HepG2 (cell line): ENCODE measurements around the gene GPS1. TPM values are rescaled to one million over a fixed set of nuclear protein-coding genes. Genes with fewer than 3 reads are reported as not detected.
A peak's percentile ranks its signal among the peaks of the same experiment; 100 is the strongest.

Experiments used
- ARID2 ChIP-seq: sonication (generic); formaldehyde crosslinking; IDR thresholded peaks from 2 replicates; pipeline ENCODE4 v1.8.1; 2022; ENCODE audit warnings: mild to moderate bottlenecking, missing genetic modification reagents, borderline replicate concordance
- GABPA ChIP-seq, 2 experiments: IDR thresholded peaks; 2 replicates each; pipeline ENCODE4 v1.6.1; 2011 to 2016; ENCODE audit warnings: low read depth in 2 of 2, low read length in 1 of 2, missing biosample characterization in 1 of 2, missing genetic modification characterization in 1 of 2
- JUNB ChIP-seq: sonication (generic); formaldehyde crosslinking; IDR thresholded peaks from 2 replicates; pipeline ENCODE4 v1.8.0; 2022; ENCODE audit warnings: missing genetic modification reagents, mild to moderate bottlenecking, borderline replicate concordance
- NFE2L2 ChIP-seq: fragments of 150-350 bp; IDR thresholded peaks from 2 replicates; pipeline ENCODE4 v1.6.1; 2014; ENCODE audit warnings: low read length
- NR2C2 ChIP-seq: sonication (generic); formaldehyde crosslinking; IDR thresholded peaks from 2 replicates; pipeline ENCODE4 v1.4.0; 2020; ENCODE audit warnings: missing genetic modification reagents, mild to moderate bottlenecking, moderate library complexity, borderline replicate concordance
- POGZ ChIP-seq: sonication (generic); formaldehyde crosslinking; IDR thresholded peaks from 2 replicates; pipeline ENCODE4 v1.4.0; 2020; ENCODE audit warnings: mild to moderate bottlenecking, missing genetic modification reagents
- SIN3B ChIP-seq: fragments of 150-350 bp; IDR thresholded peaks from 2 replicates; pipeline ENCODE4 v1.6.1; 2014; ENCODE audit warnings: low read length
- ZNF629 ChIP-seq: sonication (generic); formaldehyde crosslinking; conservative IDR thresholded peaks from 2 replicates; pipeline ENCODE4 v1.5.0; 2020; ENCODE audit warnings: missing genetic modification reagents
- ZNF790 ChIP-seq: sonication (generic); formaldehyde crosslinking; IDR thresholded peaks from 2 replicates; pipeline ENCODE4 v1.8.0; 2022; ENCODE audit warnings: missing genetic modification reagents, mild to moderate bottlenecking, borderline replicate concordance
- polyA plus RNA-seq, 8 experiments: library from polyadenylated mRNA; depleted of rRNA in 3 of 8; stranded (reverse) in 7 of 8; unstranded in 1 of 8; fragments of >200 nt; fragmentation: Illumina TruSeq in 4 of 8; extraction: Trizol in 4 of 8; gene quantifications; 2 replicates each; pipeline versions ENCODE4 v1.2.1 to v1.2.3, GENCODE V29; 2011 to 2016; ENCODE audit warnings: low read depth in 4 of 8, missing spikeins in 1 of 8, mixed read lengths in 1 of 8; ENCODE audit not compliant: insufficient read depth in 1 of 8
- total RNA-seq, 5 experiments: library from RNA; depleted of rRNA; stranded (reverse); fragments of >200 nt; fragmentation: Illumina TruSeq; extraction: Trizol; gene quantifications; 2 replicates each; pipeline ENCODE4 v1.2.3, GENCODE V29; 2016; ENCODE audit warnings: low read depth in 1 of 5
- TF ChIP-seq, protein P1 (sequence below), 2 experiments: sonication (generic) in 1 of 2; formaldehyde crosslinking in 1 of 2; IDR thresholded peaks; 2 replicates each; pipeline versions ENCODE4 v1.4.0 to v1.6.1; 2018 to 2020; ENCODE audit warnings: missing genetic modification reagents in 2 of 2, borderline replicate concordance in 1 of 2, low read depth in 1 of 2, mild to moderate bottlenecking in 1 of 2, missing biosample characterization in 1 of 2
- TF ChIP-seq, protein P2 (sequence below): sonication (generic); formaldehyde crosslinking; IDR thresholded peaks from 2 replicates; pipeline ENCODE4 v1.4.0; 2020; ENCODE audit warnings: mild to moderate bottlenecking, missing genetic modification reagents
- TF ChIP-seq, protein P3 (sequence below): sonication (generic); formaldehyde crosslinking; IDR thresholded peaks from 2 replicates; pipeline ENCODE4 v1.5.0; 2020; ENCODE audit warnings: mild to moderate bottlenecking, missing genetic modification reagents
- TF ChIP-seq, protein P4 (sequence below): sonication (generic); formaldehyde crosslinking; IDR thresholded peaks from 2 replicates; pipeline ENCODE4 v1.4.0; 2020; ENCODE audit warnings: missing genetic modification reagents, borderline replicate concordance
- TF ChIP-seq, protein P5 (sequence below): sonication (generic); formaldehyde crosslinking; conservative IDR thresholded peaks from 2 replicates; pipeline ENCODE4 v1.8.0; 2022; ENCODE audit warnings: low read depth, missing genetic modification reagents

The GPS1 gene
- total and polyA plus RNA-seq, 2 of the 13 experiments (the other 11 are each of a cell fraction or from before 2014, with no cell fraction given) = 124 to 128 TPM

DNA sequence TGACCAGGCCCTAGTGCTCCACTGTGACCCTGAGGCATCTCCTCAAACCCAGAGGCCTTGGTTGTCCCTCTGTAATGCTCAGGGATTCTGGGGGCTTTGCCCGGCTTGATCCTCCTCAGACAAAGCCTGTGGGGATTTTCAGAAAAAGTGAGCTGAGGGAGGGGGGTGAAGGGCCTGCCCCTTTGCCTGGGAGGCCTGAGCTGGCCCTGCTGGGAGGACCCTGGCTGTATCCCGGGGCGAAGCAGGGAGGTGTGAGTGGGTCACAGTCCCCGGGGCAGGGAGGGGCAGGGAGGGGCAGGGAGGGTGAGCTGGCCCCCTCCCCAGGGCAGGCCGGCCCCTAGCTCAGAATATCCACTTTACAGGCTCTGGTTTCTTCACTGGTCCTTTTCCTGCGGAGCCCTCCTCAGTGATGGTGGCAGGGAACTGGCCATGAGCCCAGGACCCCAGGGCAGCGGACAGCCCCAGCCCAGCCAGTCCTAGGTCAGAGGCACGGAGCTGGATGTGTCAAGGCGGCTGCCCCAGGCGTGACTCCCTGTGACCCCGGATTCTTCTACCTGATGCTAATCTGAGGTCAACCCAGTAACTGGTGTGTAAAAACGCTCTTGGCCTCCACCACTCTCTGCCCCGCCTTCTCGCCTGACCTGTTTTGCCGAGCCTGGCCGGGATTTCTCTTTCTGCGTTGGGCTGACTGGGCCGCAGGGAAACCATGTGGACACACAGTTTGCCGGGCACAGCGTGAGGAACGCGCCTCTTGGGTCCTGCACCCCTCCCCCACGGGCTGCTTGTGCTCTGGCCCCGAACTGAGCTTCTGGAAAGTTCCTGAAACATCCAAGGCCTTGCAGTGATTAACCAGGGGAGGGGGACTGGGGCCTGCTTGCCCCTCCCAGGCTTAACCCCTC is 52.1 kb downstream of the GPS1 start (continued):
- TF ChIP-seq, protein P1, sequence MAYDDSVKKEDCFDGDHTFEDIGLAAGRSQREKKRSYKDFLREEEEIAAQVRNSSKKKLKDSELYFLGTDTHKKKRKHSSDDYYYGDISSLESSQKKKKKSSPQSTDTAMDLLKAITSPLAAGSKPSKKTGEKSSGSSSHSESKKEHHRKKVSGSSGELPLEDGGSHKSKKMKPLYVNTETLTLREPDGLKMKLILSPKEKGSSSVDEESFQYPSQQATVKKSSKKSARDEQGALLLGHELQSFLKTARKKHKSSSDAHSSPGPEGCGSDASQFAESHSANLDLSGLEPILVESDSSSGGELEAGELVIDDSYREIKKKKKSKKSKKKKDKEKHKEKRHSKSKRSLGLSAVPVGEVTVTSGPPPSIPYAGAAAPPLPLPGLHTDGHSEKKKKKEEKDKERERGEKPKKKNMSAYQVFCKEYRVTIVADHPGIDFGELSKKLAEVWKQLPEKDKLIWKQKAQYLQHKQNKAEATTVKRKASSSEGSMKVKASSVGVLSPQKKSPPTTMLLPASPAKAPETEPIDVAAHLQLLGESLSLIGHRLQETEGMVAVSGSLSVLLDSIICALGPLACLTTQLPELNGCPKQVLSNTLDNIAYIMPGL (CRISPR knock-in tag; IDR thresholded peaks at IDR 0.05; ENCODE audit: borderline replicate concordance in 1 of 2, low read depth in 1 of 2) = peak; percentile 20 to 57; a peak in 3 of 4 replicates
- TF ChIP-seq ARID2 (CRISPR knock-in tag) = peak; percentile 96
- TF ChIP-seq NFE2L2 = no peak
- TF ChIP-seq POGZ = no peak; the same call in 1 of the 2 replicates
- no peak for TF ChIP-seq ZNF790 (CRISPR knock-in tag)
- TF ChIP-seq, protein P2, sequence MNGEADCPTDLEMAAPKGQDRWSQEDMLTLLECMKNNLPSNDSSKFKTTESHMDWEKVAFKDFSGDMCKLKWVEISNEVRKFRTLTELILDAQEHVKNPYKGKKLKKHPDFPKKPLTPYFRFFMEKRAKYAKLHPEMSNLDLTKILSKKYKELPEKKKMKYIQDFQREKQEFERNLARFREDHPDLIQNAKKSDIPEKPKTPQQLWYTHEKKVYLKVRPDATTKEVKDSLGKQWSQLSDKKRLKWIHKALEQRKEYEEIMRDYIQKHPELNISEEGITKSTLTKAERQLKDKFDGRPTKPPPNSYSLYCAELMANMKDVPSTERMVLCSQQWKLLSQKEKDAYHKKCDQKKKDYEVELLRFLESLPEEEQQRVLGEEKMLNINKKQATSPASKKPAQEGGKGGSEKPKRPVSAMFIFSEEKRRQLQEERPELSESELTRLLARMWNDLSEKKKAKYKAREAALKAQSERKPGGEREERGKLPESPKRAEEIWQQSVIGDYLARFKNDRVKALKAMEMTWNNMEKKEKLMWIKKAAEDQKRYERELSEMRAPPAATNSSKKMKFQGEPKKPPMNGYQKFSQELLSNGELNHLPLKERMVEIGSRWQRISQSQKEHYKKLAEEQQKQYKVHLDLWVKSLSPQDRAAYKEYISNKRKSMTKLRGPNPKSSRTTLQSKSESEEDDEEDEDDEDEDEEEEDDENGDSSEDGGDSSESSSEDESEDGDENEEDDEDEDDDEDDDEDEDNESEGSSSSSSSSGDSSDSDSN (CRISPR knock-in tag) = peak; percentile 88
- TF ChIP-seq ZNF629 (CRISPR knock-in tag) = peak; percentile 36; the same call in 1 of the 2 replicates
- TF ChIP-seq, protein P3, sequence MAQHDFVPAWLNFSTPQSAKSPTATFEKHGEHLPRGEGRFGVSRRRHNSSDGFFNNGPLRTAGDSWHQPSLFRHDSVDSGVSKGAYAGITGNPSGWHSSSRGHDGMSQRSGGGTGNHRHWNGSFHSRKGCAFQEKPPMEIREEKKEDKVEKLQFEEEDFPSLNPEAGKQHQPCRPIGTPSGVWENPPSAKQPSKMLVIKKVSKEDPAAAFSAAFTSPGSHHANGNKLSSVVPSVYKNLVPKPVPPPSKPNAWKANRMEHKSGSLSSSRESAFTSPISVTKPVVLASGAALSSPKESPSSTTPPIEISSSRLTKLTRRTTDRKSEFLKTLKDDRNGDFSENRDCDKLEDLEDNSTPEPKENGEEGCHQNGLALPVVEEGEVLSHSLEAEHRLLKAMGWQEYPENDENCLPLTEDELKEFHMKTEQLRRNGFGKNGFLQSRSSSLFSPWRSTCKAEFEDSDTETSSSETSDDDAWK (CRISPR knock-in tag) = no peak
- no peak for TF ChIP-seq JUNB (CRISPR knock-in tag)
- TF ChIP-seq SIN3B = peak; percentile 16; the same call in 1 of the 2 replicates
- TF ChIP-seq, protein P4, sequence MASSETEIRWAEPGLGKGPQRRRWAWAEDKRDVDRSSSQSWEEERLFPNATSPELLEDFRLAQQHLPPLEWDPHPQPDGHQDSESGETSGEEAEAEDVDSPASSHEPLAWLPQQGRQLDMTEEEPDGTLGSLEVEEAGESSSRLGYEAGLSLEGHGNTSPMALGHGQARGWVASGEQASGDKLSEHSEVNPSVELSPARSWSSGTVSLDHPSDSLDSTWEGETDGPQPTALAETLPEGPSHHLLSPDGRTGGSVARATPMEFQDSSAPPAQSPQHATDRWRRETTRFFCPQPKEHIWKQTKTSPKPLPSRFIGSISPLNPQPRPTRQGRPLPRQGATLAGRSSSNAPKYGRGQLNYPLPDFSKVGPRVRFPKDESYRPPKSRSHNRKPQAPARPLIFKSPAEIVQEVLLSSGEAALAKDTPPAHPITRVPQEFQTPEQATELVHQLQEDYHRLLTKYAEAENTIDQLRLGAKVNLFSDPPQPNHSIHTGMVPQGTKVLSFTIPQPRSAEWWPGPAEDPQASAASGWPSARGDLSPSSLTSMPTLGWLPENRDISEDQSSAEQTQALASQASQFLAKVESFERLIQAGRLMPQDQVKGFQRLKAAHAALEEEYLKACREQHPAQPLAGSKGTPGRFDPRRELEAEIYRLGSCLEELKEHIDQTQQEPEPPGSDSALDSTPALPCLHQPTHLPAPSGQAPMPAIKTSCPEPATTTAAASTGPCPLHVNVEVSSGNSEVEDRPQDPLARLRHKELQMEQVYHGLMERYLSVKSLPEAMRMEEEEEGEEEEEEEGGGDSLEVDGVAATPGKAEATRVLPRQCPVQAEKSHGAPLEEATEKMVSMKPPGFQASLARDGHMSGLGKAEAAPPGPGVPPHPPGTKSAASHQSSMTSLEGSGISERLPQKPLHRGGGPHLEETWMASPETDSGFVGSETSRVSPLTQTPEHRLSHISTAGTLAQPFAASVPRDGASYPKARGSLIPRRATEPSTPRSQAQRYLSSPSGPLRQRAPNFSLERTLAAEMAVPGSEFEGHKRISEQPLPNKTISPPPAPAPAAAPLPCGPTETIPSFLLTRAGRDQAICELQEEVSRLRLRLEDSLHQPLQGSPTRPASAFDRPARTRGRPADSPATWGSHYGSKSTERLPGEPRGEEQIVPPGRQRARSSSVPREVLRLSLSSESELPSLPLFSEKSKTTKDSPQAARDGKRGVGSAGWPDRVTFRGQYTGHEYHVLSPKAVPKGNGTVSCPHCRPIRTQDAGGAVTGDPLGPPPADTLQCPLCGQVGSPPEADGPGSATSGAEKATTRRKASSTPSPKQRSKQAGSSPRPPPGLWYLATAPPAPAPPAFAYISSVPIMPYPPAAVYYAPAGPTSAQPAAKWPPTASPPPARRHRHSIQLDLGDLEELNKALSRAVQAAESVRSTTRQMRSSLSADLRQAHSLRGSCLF (CRISPR knock-in tag) = no peak
- no peak for TF ChIP-seq GABPA (IDR thresholded peaks at IDR 0.05; ENCODE audit: low read depth, low read length)
- TF ChIP-seq GABPA (CRISPR knock-in tag; IDR thresholded peaks at IDR 0.05; ENCODE audit: low read depth) = peak; percentile 35; the same call in 1 of the 2 replicates
- TF ChIP-seq, protein P5, sequence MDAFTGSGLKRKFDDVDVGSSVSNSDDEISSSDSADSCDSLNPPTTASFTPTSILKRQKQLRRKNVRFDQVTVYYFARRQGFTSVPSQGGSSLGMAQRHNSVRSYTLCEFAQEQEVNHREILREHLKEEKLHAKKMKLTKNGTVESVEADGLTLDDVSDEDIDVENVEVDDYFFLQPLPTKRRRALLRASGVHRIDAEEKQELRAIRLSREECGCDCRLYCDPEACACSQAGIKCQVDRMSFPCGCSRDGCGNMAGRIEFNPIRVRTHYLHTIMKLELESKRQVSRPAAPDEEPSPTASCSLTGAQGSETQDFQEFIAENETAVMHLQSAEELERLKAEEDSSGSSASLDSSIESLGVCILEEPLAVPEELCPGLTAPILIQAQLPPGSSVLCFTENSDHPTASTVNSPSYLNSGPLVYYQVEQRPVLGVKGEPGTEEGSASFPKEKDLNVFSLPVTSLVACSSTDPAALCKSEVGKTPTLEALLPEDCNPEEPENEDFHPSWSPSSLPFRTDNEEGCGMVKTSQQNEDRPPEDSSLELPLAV = no peak
- TF ChIP-seq NR2C2 (CRISPR knock-in tag) = peak; percentile 91
